Mammary epithelial cell (primary cell): ENCODE data around the gene NRM.

Experiments used
- CTCF ChIP-seq, 2 donors: IDR thresholded peaks in 1 of 2; conservative IDR thresholded peaks in 1 of 2; 2 replicates each; pipeline ENCODE4 v1.5.1; 2011 to 2012; ENCODE audit warnings: inconsistent platforms in 2 of 2, low read length in 2 of 2, mild to moderate bottlenecking in 2 of 2, control low read depth in 1 of 2, low read depth in 1 of 2; ENCODE audit not compliant: insufficient read depth in 1 of 2; ENCODE audit errors: extremely low read depth in 1 of 2
- EZH2 ChIP-seq: IDR thresholded peaks from 2 replicates; pipeline ENCODE4 v1.6.1; 2012; ENCODE audit warnings: low read length, inconsistent platforms, borderline replicate concordance

GRCh38 chr6:30727920-30728553, 37.3 kb upstream of the NRM start:
- peak in 1 of 2 donors; percentile 9 for TF ChIP-seq CTCF (conservative IDR thresholded peaks at IDR 0.05 in 1 of 2, IDR thresholded peaks at IDR 0.05 in 1 of 2; ENCODE audit: extremely low read depth in 1 of 2, insufficient read depth in 1 of 2, low read depth in 1 of 2, low read length in 2 of 2)
- TF ChIP-seq EZH2 = no peak
